Measurements from ENCODE around the gene ABCC1. TPM values are rescaled to one million over a fixed set of nuclear protein-coding genes. Genes with fewer than 3 reads are reported as not detected.

The ABCC1 gene
- total RNA-seq, 1 donor from 2014 or later: 38.7 TPM

DNA sequence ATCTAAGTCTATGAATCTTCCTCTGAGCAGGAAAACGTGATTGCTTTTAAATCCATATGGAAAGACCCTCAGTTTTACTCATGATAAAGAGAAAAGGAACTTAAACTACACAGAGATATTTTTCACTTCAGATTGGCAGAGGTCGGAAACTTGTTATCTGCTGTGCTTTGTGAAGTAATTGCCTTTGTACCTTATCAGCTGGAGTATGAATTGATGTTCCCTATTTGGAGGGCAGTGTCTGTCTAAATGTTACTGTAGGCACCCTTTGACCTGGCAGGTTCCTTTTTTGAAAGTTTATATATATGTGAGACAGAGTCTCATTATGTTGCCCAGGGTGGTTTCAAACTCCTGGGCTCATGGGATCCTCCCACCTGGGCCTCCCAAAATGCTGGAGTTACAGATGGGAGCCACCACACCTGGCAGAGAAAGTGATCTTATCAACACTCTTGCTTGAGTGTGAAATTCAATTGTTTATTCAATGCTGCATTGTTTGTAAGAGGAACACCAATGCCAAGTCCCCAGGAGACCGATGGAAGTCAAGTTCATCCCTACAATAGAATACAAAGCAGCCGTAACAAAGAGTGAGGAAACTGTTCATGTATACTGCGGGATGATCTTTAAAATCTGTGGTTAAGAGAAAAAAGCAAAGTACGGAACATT, 52.3 kb downstream of the ABCC1 start:
- TF ChIP-seq, protein P1, sequence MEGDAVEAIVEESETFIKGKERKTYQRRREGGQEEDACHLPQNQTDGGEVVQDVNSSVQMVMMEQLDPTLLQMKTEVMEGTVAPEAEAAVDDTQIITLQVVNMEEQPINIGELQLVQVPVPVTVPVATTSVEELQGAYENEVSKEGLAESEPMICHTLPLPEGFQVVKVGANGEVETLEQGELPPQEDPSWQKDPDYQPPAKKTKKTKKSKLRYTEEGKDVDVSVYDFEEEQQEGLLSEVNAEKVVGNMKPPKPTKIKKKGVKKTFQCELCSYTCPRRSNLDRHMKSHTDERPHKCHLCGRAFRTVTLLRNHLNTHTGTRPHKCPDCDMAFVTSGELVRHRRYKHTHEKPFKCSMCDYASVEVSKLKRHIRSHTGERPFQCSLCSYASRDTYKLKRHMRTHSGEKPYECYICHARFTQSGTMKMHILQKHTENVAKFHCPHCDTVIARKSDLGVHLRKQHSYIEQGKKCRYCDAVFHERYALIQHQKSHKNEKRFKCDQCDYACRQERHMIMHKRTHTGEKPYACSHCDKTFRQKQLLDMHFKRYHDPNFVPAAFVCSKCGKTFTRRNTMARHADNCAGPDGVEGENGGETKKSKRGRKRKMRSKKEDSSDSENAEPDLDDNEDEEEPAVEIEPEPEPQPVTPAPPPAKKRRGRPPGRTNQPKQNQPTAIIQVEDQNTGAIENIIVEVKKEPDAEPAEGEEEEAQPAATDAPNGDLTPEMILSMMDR (conservative IDR thresholded peaks at IDR 0.05): no peak
- no peak for DNase-seq (ENCODE audit: low read depth, low spot score)
- Mint-ChIP-seq H3K27me3 (ENCODE audit: low read depth) (no peaks in the 10 kb centered on the region), H3K4me3 (no peak overlapping the region), H3K4me1 (peaks cover 14% of the 10 kb centered on the region), H3K27ac (ENCODE audit: unreplicated experiment) (no peak overlapping the region), H3K9me3 (peaks cover 4% of the 10 kb centered on the region), H3K36me3 (ENCODE audit: low read depth) (peaks cover 2% of the 10 kb centered on the region)

DNA sequence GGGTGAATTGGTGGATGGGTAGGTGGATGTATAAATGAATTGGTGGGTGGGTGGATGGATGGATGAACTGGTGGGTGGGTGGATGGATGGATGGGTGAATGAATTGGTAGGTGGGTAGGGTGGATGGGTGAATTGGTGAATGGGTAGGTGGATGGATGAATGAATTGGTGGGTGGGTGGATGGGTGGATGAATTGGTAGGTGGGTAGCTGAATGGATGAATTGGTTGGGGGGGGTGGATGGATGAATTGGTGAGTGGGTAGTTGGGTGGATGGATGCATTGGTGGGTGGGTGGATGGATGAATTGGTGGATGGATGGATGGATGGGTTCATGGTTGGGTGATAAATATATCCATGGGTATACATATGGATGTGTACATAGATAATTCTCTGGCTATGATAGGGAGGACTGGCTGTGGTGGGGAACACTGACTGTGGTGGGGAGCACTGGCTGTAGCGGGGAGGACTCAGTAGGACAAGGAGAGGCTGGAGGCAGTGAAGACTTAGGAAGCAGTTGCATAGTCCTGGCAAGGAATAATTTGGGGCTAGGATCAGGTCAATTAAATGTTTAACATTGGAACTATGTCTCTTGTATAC, 54.4 kb downstream of the ABCC1 start:
- DNase-seq (ENCODE audit: low read depth, low spot score): no peak
- peaks cover 4% of the 10 kb centered on the region for H3K9me3 Mint-ChIP-seq
- peaks cover 4% of the 10 kb centered on the region for H3K4me1 Mint-ChIP-seq
- H3K27me3 Mint-ChIP-seq (ENCODE audit: low read depth): no peaks in the 10 kb centered on the region
- TF ChIP-seq, protein P1 (conservative IDR thresholded peaks at IDR 0.05): no peak
- H3K4me3 Mint-ChIP-seq: no peak overlapping the region
- H3K36me3 Mint-ChIP-seq (ENCODE audit: low read depth): peaks cover 2% of the 10 kb centered on the region
- H3K27ac Mint-ChIP-seq (ENCODE audit: unreplicated experiment): no peak overlapping the region

DNA sequence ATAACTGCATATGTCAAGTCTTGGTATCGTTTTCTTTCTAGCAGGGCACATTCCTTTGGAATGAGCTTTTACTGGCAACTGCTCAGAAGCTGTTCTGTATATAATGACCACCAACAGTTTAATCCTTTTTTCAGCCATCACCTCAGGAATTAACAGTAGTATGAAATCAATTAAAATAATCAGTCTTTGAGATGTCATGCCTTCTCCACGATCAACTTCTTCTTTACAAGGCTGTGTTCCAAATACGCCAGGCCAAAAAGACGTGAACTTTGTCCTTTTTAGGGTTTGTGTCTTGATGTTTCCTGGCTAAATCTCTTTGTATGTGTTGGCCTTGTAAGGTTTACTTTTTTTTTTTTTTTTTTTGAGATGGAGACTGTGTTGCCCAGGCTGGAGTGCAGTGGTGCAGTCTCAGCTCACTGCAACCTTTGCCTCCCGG, 54.9 kb downstream of the ABCC1 start:
- H3K4me1 Mint-ChIP-seq: peaks cover 4% of the 10 kb centered on the region
- H3K9me3 Mint-ChIP-seq: peaks cover 4% of the 10 kb centered on the region
- H3K36me3 Mint-ChIP-seq (ENCODE audit: low read depth): peaks cover 2% of the 10 kb centered on the region
- no peaks in the 10 kb centered on the region for H3K27me3 Mint-ChIP-seq (ENCODE audit: low read depth)
- no peak overlapping the region for H3K27ac Mint-ChIP-seq (ENCODE audit: unreplicated experiment)
- H3K4me3 Mint-ChIP-seq: no peak overlapping the region
- DNase-seq (ENCODE audit: low read depth, low spot score): no peak
- TF ChIP-seq, protein P1 (conservative IDR thresholded peaks at IDR 0.05): no peak

DNA sequence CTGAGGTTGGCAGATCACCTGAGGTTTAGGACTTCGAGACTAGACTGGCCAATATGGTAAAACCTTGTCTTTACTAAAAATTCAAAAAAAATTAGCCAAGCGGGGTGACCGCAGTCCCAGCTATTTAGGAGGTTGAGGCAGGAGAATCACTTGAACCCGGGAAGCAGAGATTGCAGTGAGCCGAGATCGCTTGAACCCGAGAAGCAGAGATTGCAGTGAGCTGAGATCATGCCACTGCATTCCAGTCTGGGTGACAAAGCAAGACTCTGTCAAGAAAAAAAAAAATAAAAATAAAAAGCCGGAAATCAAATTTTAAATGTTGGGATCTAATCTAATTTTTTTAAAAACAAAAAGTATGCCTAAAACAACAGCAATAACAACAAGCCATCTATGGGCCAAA, 56.3 kb downstream of the ABCC1 start:
- H3K9me3 Mint-ChIP-seq: peaks cover 4% of the 10 kb centered on the region
- H3K36me3 Mint-ChIP-seq (ENCODE audit: low read depth): peaks cover 7% of the 10 kb centered on the region
- H3K27me3 Mint-ChIP-seq (ENCODE audit: low read depth): no peaks in the 10 kb centered on the region
- H3K4me1 Mint-ChIP-seq: peaks cover 3% of the 10 kb centered on the region
- TF ChIP-seq, protein P1 (conservative IDR thresholded peaks at IDR 0.05): no peak
- H3K4me3 Mint-ChIP-seq: no peak overlapping the region
- DNase-seq (ENCODE audit: low read depth, low spot score): no peak
- no peak overlapping the region for H3K27ac Mint-ChIP-seq (ENCODE audit: unreplicated experiment)

DNA sequence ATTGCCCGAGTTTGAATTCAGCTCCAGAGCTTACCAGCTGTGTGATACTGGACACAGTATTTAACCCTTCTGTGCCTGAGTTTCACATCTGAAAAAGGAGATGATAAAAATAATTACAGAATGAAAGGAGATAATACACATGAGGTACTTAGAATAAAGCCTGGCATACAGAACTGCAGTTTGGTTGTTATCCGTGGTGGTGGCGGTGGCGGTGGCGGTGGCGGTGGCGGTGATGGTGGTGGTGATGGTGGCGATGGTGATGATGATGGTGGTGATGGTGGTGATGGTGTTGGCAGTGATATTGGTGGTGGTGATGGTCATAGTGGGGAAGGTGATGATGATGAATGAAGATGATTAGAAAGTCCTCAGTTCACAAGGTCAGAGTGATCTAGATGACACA, 57.2 kb downstream of the ABCC1 start:
- no peak for DNase-seq (ENCODE audit: low read depth, low spot score)
- Mint-ChIP-seq H3K36me3 (ENCODE audit: low read depth) (peaks cover 7% of the 10 kb centered on the region), H3K27me3 (ENCODE audit: low read depth) (no peaks in the 10 kb centered on the region), H3K9me3 (peaks cover 4% of the 10 kb centered on the region), H3K27ac (ENCODE audit: unreplicated experiment) (no peak overlapping the region), H3K4me3 (no peak overlapping the region), H3K4me1 (no peaks in the 10 kb centered on the region)
- TF ChIP-seq, protein P1 (conservative IDR thresholded peaks at IDR 0.05): no peak

Measured in neural crest cell (in vitro differentiated cells).